Endothelial cell (in vitro differentiated cells): ENCODE results near the gene ADCY3. TPM values are rescaled to one million over a fixed set of nuclear protein-coding genes. Genes with fewer than 3 reads are reported as not detected.

Source experiments
- DNase-seq: peaks from one replicate; pipeline ENCODE4 v3.0.0; 2021; ENCODE audit warnings: low spot score
- H3K27ac Mint-ChIP-seq: one replicate; pipeline ENCODE4 v1.8.0; 2021; ENCODE audit warnings: mixed read lengths, inconsistent platforms; ENCODE audit not compliant: unreplicated experiment
- H3K27me3 Mint-ChIP-seq: one replicate; pipeline ENCODE4 v1.8.0; 2021; ENCODE audit warnings: mild to moderate bottlenecking, moderate library complexity, mixed read lengths, inconsistent platforms; ENCODE audit not compliant: unreplicated experiment
- H3K36me3 Mint-ChIP-seq: one replicate; pipeline ENCODE4 v1.8.0; 2021; ENCODE audit warnings: mild to moderate bottlenecking, low read depth, mixed read lengths, inconsistent platforms; ENCODE audit not compliant: unreplicated experiment
- H3K4me1 Mint-ChIP-seq: one replicate; pipeline ENCODE4 v1.8.0; 2021; ENCODE audit warnings: mild to moderate bottlenecking, mixed read lengths, inconsistent platforms; ENCODE audit not compliant: unreplicated experiment
- H3K4me3 Mint-ChIP-seq: one replicate; pipeline ENCODE4 v1.8.0; 2021; ENCODE audit warnings: mild to moderate bottlenecking, mixed read lengths, inconsistent platforms; ENCODE audit not compliant: unreplicated experiment
- H3K9me3 Mint-ChIP-seq: one replicate; pipeline ENCODE4 v1.8.0; 2021; ENCODE audit warnings: mixed read lengths, inconsistent platforms; ENCODE audit not compliant: unreplicated experiment
- CTCF ChIP-seq: fragments of 200-600 bp; sonication (generic); IDR thresholded peaks from one replicate; pipeline ENCODE4 v1.5.0; 2021; ENCODE audit warnings: antibody characterized with exemption; ENCODE audit not compliant: unreplicated experiment
- total RNA-seq: library from RNA; stranded (reverse); fragmentation: NEBNext Ultra II Directional; extraction: Animal tissue kit (Norgen Biotek cat#: 25700); gene quantifications from one replicate; pipeline ENCODE4 v1.2.1, GENCODE V29; 2021; ENCODE audit not compliant: unreplicated experiment

Gene ADCY3
- total RNA-seq, 1 donor from 2014 or later = 88.0 TPM

- Mint-ChIP-seq H3K9me3 (no peaks in the 10 kb centered on the region), H3K27me3 (peaks cover 2% of the 10 kb centered on the region), H3K4me3 (peak overlapping the region; percentile 31), H3K36me3 (peaks cover 27% of the 10 kb centered on the region), H3K27ac (no peak overlapping the region), H3K4me1 (peaks cover 23% of the 10 kb centered on the region)
- DNase-seq = no peak
- no peak for TF ChIP-seq CTCF
Measured at GRCh38 chr2:24903161-24904103, 16.6 kb downstream of the ADCY3 start.

GRCh38 chr2:24899361-24899910, 20.6 kb downstream of the ADCY3 start:
- peaks cover 4% of the 10 kb centered on the region for H3K27me3 Mint-ChIP-seq
- no peak overlapping the region for H3K4me3 Mint-ChIP-seq
- peaks cover 26% of the 10 kb centered on the region for H3K4me1 Mint-ChIP-seq
- H3K9me3 Mint-ChIP-seq = peaks cover 10% of the 10 kb centered on the region
- peak overlapping the region; percentile 3 for H3K27ac Mint-ChIP-seq
- no peak for TF ChIP-seq CTCF
- H3K36me3 Mint-ChIP-seq = peaks cover 57% of the 10 kb centered on the region
- no peak for DNase-seq

- H3K4me1 Mint-ChIP-seq = peaks cover 26% of the 10 kb centered on the region
- DNase-seq = peak; percentile 16
- H3K27me3 Mint-ChIP-seq = peaks cover 8% of the 10 kb centered on the region
- TF ChIP-seq CTCF = no peak
- peak overlapping the region; percentile 82 for H3K27ac Mint-ChIP-seq
- peak overlapping the region; percentile 71 for H3K4me3 Mint-ChIP-seq
- H3K9me3 Mint-ChIP-seq = peaks cover 10% of the 10 kb centered on the region
- H3K36me3 Mint-ChIP-seq = peaks cover 57% of the 10 kb centered on the region
Measured at GRCh38 chr2:24898122-24899109, 21.6 kb downstream of the ADCY3 start.

GRCh38 chr2:24894750-24895149, 25.3 kb downstream of the ADCY3 start:
- Mint-ChIP-seq H3K36me3 (peaks cover 46% of the 10 kb centered on the region), H3K27me3 (peaks cover 10% of the 10 kb centered on the region), H3K27ac (no peak overlapping the region), H3K4me3 (no peak overlapping the region), H3K9me3 (peaks cover 10% of the 10 kb centered on the region), H3K4me1 (peaks cover 23% of the 10 kb centered on the region)
- no peak for TF ChIP-seq CTCF
- DNase-seq = no peak
